B cell (primary cell): Measurements from ENCODE around the gene PRKCH. TPM values are rescaled to one million over a fixed set of nuclear protein-coding genes. Genes with fewer than 3 reads are reported as not detected.

ENCODE experiments used
- ATAC-seq: fragments of 200-7000 bp; cut with Tn5 transposase; one replicate; pipeline ENCODE4 v1.10.0; 2021; ENCODE audit warnings: low read depth, mild to moderate bottlenecking, moderate number of reproducible peaks, moderate library complexity
- CTCF ChIA-PET: fragments of 350-600 bp; sonication (Branson Sonifier 250); formaldehyde crosslinking; loops from one replicate; lab custom pipeline; 2021; ENCODE audit warnings: antibody characterized with exemption, inconsistent platforms; lab: Charles Lee
- POLR2A ChIA-PET: fragments of 350-600 bp; sonication (Branson Sonifier 250); formaldehyde crosslinking; loops from one replicate; lab custom pipeline; 2021; ENCODE audit warnings: antibody characterized with exemption; lab: Charles Lee
- DNase-seq: peaks from one replicate; pipeline ENCODE4 v3.0.0; 2013
- H2AFZ ChIP-seq: 2 replicates; pipeline ENCODE4 v1.6.1; 2012; ENCODE audit warnings: mild to moderate bottlenecking, low read depth, low read length; ENCODE audit not compliant: insufficient read depth, poor library complexity, severe bottlenecking
- H3K27ac ChIP-seq, 2 donors: 1 replicate in 1 of 2; 2 replicates in 1 of 2; pipeline ENCODE4 v1.5.1; 2012 to 2013; ENCODE audit warnings: low read length in 2 of 2, mild to moderate bottlenecking in 2 of 2, moderate library complexity in 1 of 2
- H3K27me3 ChIP-seq, 4 experiments: fragments of 200-600 bp in 1 of 4; sonication (generic) in 1 of 4; replicated peaks in 1 of 4; 1 replicate in 2 of 4; 2 replicates in 2 of 4; pipeline versions ENCODE4 v1.6.1 to v1.7.0; 2013 to 2016; ENCODE audit warnings: low read length in 3 of 4, mild to moderate bottlenecking in 2 of 4, mixed read lengths in 1 of 4, moderate library complexity in 1 of 4; ENCODE audit not compliant: insufficient read depth in 4 of 4, control insufficient read depth in 3 of 4; ENCODE audit errors: control extremely low read depth in 1 of 4
- H3K36me3 ChIP-seq, 2 experiments: replicated peaks in 1 of 2; 1 replicate in 1 of 2; 2 replicates in 1 of 2; pipeline versions ENCODE4 v1.6.1 to v1.7.1; 2013; ENCODE audit warnings: low read length in 1 of 2; ENCODE audit not compliant: insufficient read depth in 2 of 2, control insufficient read depth in 1 of 2; ENCODE audit errors: control extremely low read depth in 1 of 2, extremely low read depth in 1 of 2
- H3K4me1 ChIP-seq, 2 donors: fragments of 200-600 bp in 1 of 2; sonication (generic) in 1 of 2; 1 replicate in 1 of 2; 2 replicates in 1 of 2; pipeline versions ENCODE4 v1.5.1 to v1.6.1; 2013 to 2017; ENCODE audit warnings: low read length in 2 of 2; ENCODE audit not compliant: control insufficient read depth in 2 of 2, insufficient read depth in 2 of 2
- H3K4me2 ChIP-seq: replicated peaks from 2 replicates; pipeline ENCODE3; 2012; ENCODE audit warnings: mild to moderate bottlenecking, low read depth, low read length; ENCODE audit not compliant: poor library complexity, severe bottlenecking
- H3K4me3 ChIP-seq, 5 experiments: fragments of 200-600 bp in 1 of 5; sonication (generic) in 1 of 5; 1 replicate in 3 of 5; 2 replicates in 2 of 5; pipeline versions ENCODE4 v1.5.1 to v1.7.0; 2011 to 2016; ENCODE audit warnings: low read length in 4 of 5, mild to moderate bottlenecking in 4 of 5, low read depth in 2 of 5, control low read depth in 1 of 5, moderate library complexity in 1 of 5; ENCODE audit not compliant: insufficient read depth in 1 of 5; ENCODE audit errors: control extremely low read depth in 1 of 5, extremely low read depth in 1 of 5
- H3K79me2 ChIP-seq: fragments of 200-600 bp; sonication (generic); one replicate; pipeline ENCODE4 v1.6.0; 2016; ENCODE audit warnings: low read length; ENCODE audit not compliant: control insufficient read depth, insufficient read depth
- H3K9ac ChIP-seq: fragments of 200-600 bp; sonication (generic); 2 replicates; pipeline ENCODE4 v1.6.1; 2017; ENCODE audit warnings: mild to moderate bottlenecking, low read length, moderate library complexity
- H3K9me3 ChIP-seq, 3 donors: one replicate each; pipeline versions ENCODE4 v1.6.1 to v1.7.1; 2013; ENCODE audit warnings: low read length in 2 of 3; ENCODE audit not compliant: control insufficient read depth in 2 of 3, insufficient read depth in 1 of 3; ENCODE audit errors: control extremely low read depth in 1 of 3
- H4K20me1 ChIP-seq: 2 replicates; pipeline ENCODE4 v1.6.0; 2012; ENCODE audit warnings: mild to moderate bottlenecking, low read length; ENCODE audit not compliant: insufficient read depth, control insufficient read depth, poor library complexity, severe bottlenecking
- H3K27ac Mint-ChIP-seq: one replicate; pipeline ENCODE4 v1.8.0; 2021; ENCODE audit warnings: mixed read lengths
- H3K27me3 Mint-ChIP-seq: one replicate; pipeline ENCODE4 v1.8.0; 2021; ENCODE audit warnings: mixed read lengths
- H3K4me1 Mint-ChIP-seq: one replicate; pipeline ENCODE4 v1.8.0; 2021; ENCODE audit warnings: mixed read lengths
- H3K4me3 Mint-ChIP-seq: one replicate; pipeline ENCODE4 v1.8.0; 2021; ENCODE audit warnings: mixed read lengths
- H3K9me3 Mint-ChIP-seq: one replicate; pipeline ENCODE4 v1.8.0; 2022; ENCODE audit warnings: mixed read lengths; ENCODE audit not compliant: insufficient read depth
- CTCF ChIP-seq: fragments of 200-600 bp; IDR thresholded peaks from one replicate; pipeline ENCODE4 v1.8.0; 2022; ENCODE audit warnings: antibody characterized with exemption, mild to moderate bottlenecking
- EZH2 ChIP-seq: IDR thresholded peaks from 2 replicates; pipeline ENCODE4 v1.6.1; 2012; ENCODE audit warnings: borderline replicate concordance, low read depth, mild to moderate bottlenecking, moderate library complexity, low read length; ENCODE audit not compliant: insufficient read depth, poor library complexity, severe bottlenecking
- WGBS: methylation state at CpG from one replicate; pipeline ENCODE4 v1.1.5; 2013; ENCODE audit warnings: missing lambda C conversion rate; ENCODE audit not compliant: insufficient coverage; 5-methylcytosine and 5-hydroxymethylcytosine counted together
- intact Hi-C: fragments of 100-400 bp; cut with micrococcal nuclease; formaldehyde crosslinking; loops from one replicate; pipeline ENCODE4 v1.10.0; 2022
- polyA plus RNA-seq: library from polyadenylated mRNA; depleted of rRNA; stranded (reverse); fragments of >200 nt; gene quantifications from 2 replicates; pipeline ENCODE4 v1.2.3, GENCODE V29; 2012
- total RNA-seq, 2 donors: library from RNA; stranded (reverse); fragments of 120-200 nt in 1 of 2; gene quantifications; 1 replicate in 1 of 2; 2 replicates in 1 of 2; pipeline versions ENCODE4 v1.2.3 to v1.2.4, GENCODE V29; 2013 to 2022

The PRKCH gene
- total and polyA plus RNA-seq, 2 donors (not counting 1 experiment from before 2014, with no cell fraction given), result 2.0 to 5.0 TPM

- Histone ChIP-seq H3K9ac (no peak overlapping the region), H3K4me2 (no peak overlapping the region), H3K79me2 (no peaks in the 10 kb centered on the region), H3K27me3 (no peaks in the 10 kb centered on the region), H3K27ac (no peak overlapping the region), H3K4me3 (no peak overlapping the region), H2AFZ (no peak overlapping the region), H3K36me3 (no peaks in the 10 kb centered on the region), H3K4me1 (peaks cover 13 to 18% of the 10 kb centered on the region in 2 donors), H4K20me1 (no peaks in the 10 kb centered on the region), H3K9me3 (no peaks in the 10 kb centered on the region)
- no peak overlapping the region for H3K4me3 Mint-ChIP-seq
- no peaks in the 10 kb centered on the region for H3K27me3 Mint-ChIP-seq
- TF ChIP-seq EZH2 (no peak), CTCF (no peak)
- 60% methylated on average over 1 of the region's 4 CpGs for WGBS
- peaks cover 34% of the 10 kb centered on the region for H3K4me1 Mint-ChIP-seq
- ChIA-PET CTCF (no interaction called here), POLR2A (interaction anchor here (0.5 kb wide), 1 partner anchor 21 kb away, joined by 8 read pairs; no protein-coding TSS in a partner anchor)
- DNase-seq, result no peak
- no peak for ATAC-seq
- no peak overlapping the region for H3K27ac Mint-ChIP-seq
- H3K9me3 Mint-ChIP-seq, result no peaks in the 10 kb centered on the region
- intact Hi-C loops, result no loop called here
These were observed 265.2 kb downstream of the PRKCH start for GRCh38 chr14:61586544-61587055.

- Histone ChIP-seq H3K4me1 (peaks cover 13 to 18% of the 10 kb centered on the region in 2 donors), H2AFZ (no peak overlapping the region), H4K20me1 (no peaks in the 10 kb centered on the region), H3K79me2 (no peaks in the 10 kb centered on the region), H3K36me3 (no peaks in the 10 kb centered on the region), H3K27ac (no peak overlapping the region), H3K4me3 (no peak overlapping the region), H3K9me3 (peaks cover 0 to 5% (median 3%) of the 10 kb centered on the region in 3 donors), H3K4me2 (no peak overlapping the region), H3K27me3 (no peaks in the 10 kb centered on the region), H3K9ac (no peak overlapping the region)
- TF ChIP-seq CTCF (no peak), EZH2 (no peak)
- H3K4me1 Mint-ChIP-seq, result peaks cover 34% of the 10 kb centered on the region
- no peak overlapping the region for H3K4me3 Mint-ChIP-seq
- intact Hi-C loops, result no loop called here
- ATAC-seq (no peak), DNase-seq (no peak)
- ChIA-PET POLR2A (interaction anchor here (0.5 to 0.6 kb wide), 2 partner anchors 22 to 155 kb away, joined by 8 read pairs; no protein-coding TSS in a partner anchor), CTCF (no interaction called here)
- 92% methylated on average over 4 of the region's 5 CpGs for WGBS
- H3K9me3 Mint-ChIP-seq, result peaks cover under 1% of the 10 kb centered on the region
- H3K27ac Mint-ChIP-seq, result no peak overlapping the region
- H3K27me3 Mint-ChIP-seq, result no peaks in the 10 kb centered on the region
These were observed 265.8 kb downstream of the PRKCH start for GRCh38 chr14:61587081-61587713.
